A549 (cell line): ENCODE data around the gene ASB16.

Experiments
- CBX2 ChIP-seq: fragments of 200-600 bp; sonication (generic); IDR thresholded peaks from 2 replicates; pipeline ENCODE4 v1.6.1; 2016; ENCODE audit warnings: low read depth, mild to moderate bottlenecking, borderline replicate concordance
- CEBPB ChIP-seq, 2 experiments: fragments of >200 bp in 1 of 2; sonication (Bioruptor Twin) in 1 of 2; formaldehyde crosslinking in 1 of 2; IDR thresholded peaks; 2 replicates each; pipeline ENCODE4 v1.6.1; 2012 to 2016
- CHD2 ChIP-seq: fragments of 150-350 bp; IDR thresholded peaks from 2 replicates; pipeline ENCODE4 v1.6.1; 2014; ENCODE audit warnings: low read length; ENCODE audit not compliant: partially characterized antibody
- CTCF ChIP-seq: fragments of >200 bp; sonication (Bioruptor Twin); formaldehyde crosslinking; IDR thresholded peaks from 3 replicates; pipeline ENCODE4 v1.5.1; 2016
- MYC ChIP-seq: IDR thresholded peaks from 2 replicates; pipeline ENCODE4 v1.6.1; 2012; ENCODE audit warnings: mild to moderate bottlenecking, inconsistent platforms, low read length, improper control_type of control experiment, borderline replicate concordance

GRCh38 chr17:44178133-44178532, 7.6 kb downstream of the ASB16 start:
- TF ChIP-seq CTCF (no peak), CBX2 (no peak), CHD2 (no peak), CEBPB (IDR thresholded peaks at IDR 0.05) (no peak), MYC (no peak)
